NT2/D1 (cell line): ENCODE results near the gene OR52A5.

Experiments
- DNase-seq: peaks from one replicate; pipeline ENCODE4 v3.0.0-alpha.2; 2011; ENCODE audit warnings: low read depth, low spot score
- H3K27me3 ChIP-seq: 2 replicates; pipeline ENCODE4 v1.6.0; 2011; ENCODE audit warnings: mild to moderate bottlenecking; ENCODE audit not compliant: insufficient read length, insufficient read depth
- H3K36me3 ChIP-seq: 2 replicates; pipeline ENCODE4 v1.6.1; 2011; ENCODE audit warnings: mild to moderate bottlenecking, low read length, mixed read lengths; ENCODE audit not compliant: insufficient read depth, insufficient read length
- H3K4me1 ChIP-seq: 2 replicates; pipeline ENCODE4 v1.5.1; 2011; ENCODE audit not compliant: insufficient read depth, insufficient read length
- H3K4me3 ChIP-seq: 2 replicates; pipeline ENCODE4 v1.5.1; 2011; ENCODE audit warnings: low read depth; ENCODE audit not compliant: insufficient read length
- H3K9ac ChIP-seq: 2 replicates; pipeline ENCODE4 v1.6.0; 2011; ENCODE audit warnings: low read depth; ENCODE audit not compliant: insufficient read length
- H3K9me3 ChIP-seq: 2 replicates; pipeline ENCODE4 v1.5.1; 2011; ENCODE audit warnings: mild to moderate bottlenecking, low read length; ENCODE audit not compliant: insufficient read depth
- SUZ12 ChIP-seq: IDR thresholded peaks from 2 replicates; pipeline ENCODE4 v1.6.1; 2011; ENCODE audit not compliant: insufficient read length, insufficient read depth; ENCODE audit errors: extremely low read depth
- YY1 ChIP-seq: IDR thresholded peaks from 2 replicates; pipeline ENCODE4 v1.6.1; 2011; ENCODE audit not compliant: insufficient read length, insufficient read depth
- ZNF274 ChIP-seq: IDR thresholded peaks from 2 replicates; pipeline ENCODE4 v1.6.1; 2011; ENCODE audit warnings: mild to moderate bottlenecking, low read depth, low read length

Gene OR52A5

GRCh38 chr11:5131584-5132335 lies 6.4 kb downstream of the OR52A5 start:
- Histone ChIP-seq H3K4me3 (no peak overlapping the region), H3K9me3 (no peaks in the 10 kb centered on the region), H3K4me1 (no peaks in the 10 kb centered on the region), H3K27me3 (no peaks in the 10 kb centered on the region), H3K36me3 (no peaks in the 10 kb centered on the region), H3K9ac (no peak overlapping the region)
- DNase-seq = no peak
- TF ChIP-seq YY1 = no peak
- TF ChIP-seq ZNF274 = no peak
- no peak for TF ChIP-seq SUZ12

DNA sequence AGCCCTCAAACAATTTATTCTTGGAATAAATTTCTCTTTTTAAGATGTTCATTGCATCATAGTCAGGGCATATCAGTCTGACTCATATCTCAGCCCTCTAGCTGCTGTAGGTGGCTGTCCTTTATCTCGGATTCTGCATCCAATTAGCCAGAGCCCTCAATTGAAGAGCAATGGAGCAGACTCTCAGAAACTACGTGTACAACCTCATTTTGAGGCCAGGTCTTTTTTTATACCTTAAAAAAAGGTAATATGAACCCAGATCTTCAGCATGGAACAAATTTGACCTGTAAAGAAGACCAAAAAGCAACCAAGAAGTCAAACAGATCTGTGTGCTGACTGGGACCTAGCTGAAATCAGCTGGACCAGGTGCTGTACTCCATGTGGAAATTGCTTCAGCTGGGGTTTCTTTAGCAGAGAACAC lies 8.7 kb downstream of the OR52A5 start:
- H3K27me3 ChIP-seq = no peaks in the 10 kb centered on the region
- DNase-seq = no peak
- no peaks in the 10 kb centered on the region for H3K4me1 ChIP-seq
- H3K9ac ChIP-seq = no peak overlapping the region
- no peaks in the 10 kb centered on the region for H3K36me3 ChIP-seq
- H3K4me3 ChIP-seq = no peak overlapping the region
- TF ChIP-seq ZNF274 = no peak
- TF ChIP-seq SUZ12 = no peak
- TF ChIP-seq YY1 = no peak
- H3K9me3 ChIP-seq = no peaks in the 10 kb centered on the region

GRCh38 chr11:5124891-5125620 lies 13.1 kb downstream of the OR52A5 start:
- Histone ChIP-seq H3K4me1 (no peaks in the 10 kb centered on the region), H3K4me3 (no peak overlapping the region), H3K9ac (no peak overlapping the region), H3K9me3 (no peaks in the 10 kb centered on the region), H3K36me3 (no peaks in the 10 kb centered on the region), H3K27me3 (no peaks in the 10 kb centered on the region)
- DNase-seq = no peak
- TF ChIP-seq ZNF274 (no peak), YY1 (no peak), SUZ12 (no peak)

- Histone ChIP-seq H3K9me3 (no peaks in the 10 kb centered on the region), H3K27me3 (no peaks in the 10 kb centered on the region), H3K4me3 (no peak overlapping the region), H3K4me1 (no peaks in the 10 kb centered on the region), H3K36me3 (no peaks in the 10 kb centered on the region), H3K9ac (no peak overlapping the region)
- peak; percentile 80 for DNase-seq
- TF ChIP-seq ZNF274 = no peak
These were observed 14.2 kb downstream of the OR52A5 start for GRCh38 chr11:5123802-5124521.

DNA sequence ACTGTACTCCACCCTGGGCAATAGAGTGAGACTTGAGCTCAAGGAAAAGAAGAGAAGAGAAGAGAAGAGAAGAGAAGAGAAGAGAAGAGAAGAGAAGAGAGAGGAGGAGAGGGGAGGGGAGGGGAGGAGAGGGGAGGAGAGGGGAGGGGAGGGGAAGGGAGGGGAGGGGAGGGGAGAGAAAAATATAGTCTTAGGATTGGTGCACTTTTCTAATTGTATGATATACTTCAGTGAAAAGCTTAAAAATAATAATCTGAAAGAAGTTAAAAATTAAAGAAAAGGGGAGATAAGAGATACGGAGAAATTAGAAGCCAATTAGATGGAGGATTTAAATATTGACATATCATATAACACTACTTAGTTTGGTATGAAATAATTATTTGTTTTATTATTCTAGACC lies 19.3 kb downstream of the OR52A5 start:
- no peak overlapping the region for H3K9ac ChIP-seq
- H3K4me1 ChIP-seq = no peaks in the 10 kb centered on the region
- H3K36me3 ChIP-seq = no peaks in the 10 kb centered on the region
- H3K27me3 ChIP-seq = no peaks in the 10 kb centered on the region
- no peak for DNase-seq
- H3K4me3 ChIP-seq = no peak overlapping the region
- TF ChIP-seq YY1 = no peak
- TF ChIP-seq ZNF274 = no peak
- no peak for TF ChIP-seq SUZ12
- no peaks in the 10 kb centered on the region for H3K9me3 ChIP-seq

GRCh38 chr11:5117588-5117987 lies 20.6 kb downstream of the OR52A5 start:
- no peaks in the 10 kb centered on the region for H3K9me3 ChIP-seq
- no peak overlapping the region for H3K9ac ChIP-seq
- no peak for DNase-seq
- TF ChIP-seq YY1 = no peak
- no peak for TF ChIP-seq ZNF274
- TF ChIP-seq SUZ12 = no peak
- H3K36me3 ChIP-seq = no peaks in the 10 kb centered on the region
- no peak overlapping the region for H3K4me3 ChIP-seq
- no peaks in the 10 kb centered on the region for H3K4me1 ChIP-seq
- H3K27me3 ChIP-seq = no peaks in the 10 kb centered on the region

GRCh38 chr11:5115339-5115738 lies 22.8 kb downstream of the OR52A5 start:
- DNase-seq = no peak
- no peaks in the 10 kb centered on the region for H3K4me1 ChIP-seq
- H3K27me3 ChIP-seq = no peaks in the 10 kb centered on the region

More at GRCh38 chr11:5115339-5115738, 22.8 kb downstream of the OR52A5 start:
- Histone ChIP-seq H3K9me3 (no peaks in the 10 kb centered on the region), H3K4me3 (no peak overlapping the region), H3K36me3 (no peaks in the 10 kb centered on the region), H3K9ac (no peak overlapping the region)
- no peak for TF ChIP-seq SUZ12
- no peak for TF ChIP-seq ZNF274
- no peak for TF ChIP-seq YY1
